Measurements from ENCODE around the gene DGKI. TPM values are rescaled to one million over a fixed set of nuclear protein-coding genes. Genes with fewer than 3 reads are reported as not detected.

Gene DGKI
- total and polyA plus RNA-seq, 10 donors: 0.03 to 1.0 (median 0.45) TPM

- intact Hi-C loops (cut with DNase I; ENCODE audit: low total_unique reads): no loop called here
- H3K4me1 ChIP-seq: no peaks in the 10 kb centered on the region
- H3K36me3 ChIP-seq: no peaks in the 10 kb centered on the region
- H3K27ac ChIP-seq: no peak overlapping the region
- peaks cover 0 to 6% (median 0%) of the 10 kb centered on the region in 7 donors for H3K27me3 ChIP-seq (replicated peaks in 1 of 7)
- no peak overlapping the region for H3K4me3 ChIP-seq
- TF ChIP-seq CTCF (IDR thresholded peaks at IDR 0.05 in 8 of 11, conservative IDR thresholded peaks at IDR 0.05 in 3 of 11) (no peak), POLR2AphosphoS5 (IDR thresholded peaks at IDR 0.05) (no peak), POLR2A (IDR thresholded peaks at IDR 0.05) (no peak)
- 82 to 88% (median 86%) methylated on average over 3 of the region's 3 CpGs for WGBS, 5 donors
- no peaks in the 10 kb centered on the region for H3K9me3 ChIP-seq
- DNase-seq: no peak
These were observed 21.3 kb downstream of the DGKI start for GRCh38 chr7:137825489-137825888.

GRCh38 chr7:137820677-137821420, 25.9 kb downstream of the DGKI start:
- 45 to 58% (median 52%) methylated on average over 7 to 8 of the region's 8 CpGs for WGBS, 5 donors
- H3K4me3 ChIP-seq: no peak overlapping the region

GRCh38 chr7:137820156-137820555, 26.6 kb downstream of the DGKI start:
- Histone ChIP-seq H3K27me3 (replicated peaks in 1 of 7) (peaks cover 0 to 27% (median 0%) of the 10 kb centered on the region in 7 donors), H3K27ac (no peak overlapping the region), H3K4me3 (no peak overlapping the region), H3K9me3 (no peaks in the 10 kb centered on the region), H3K36me3 (no peaks in the 10 kb centered on the region), H3K4me1 (no peaks in the 10 kb centered on the region)
- DNase-seq: no peak
- TF ChIP-seq POLR2A (IDR thresholded peaks at IDR 0.05): no peak
- TF ChIP-seq POLR2AphosphoS5 (IDR thresholded peaks at IDR 0.05): no peak
- TF ChIP-seq CTCF (IDR thresholded peaks at IDR 0.05 in 8 of 11, conservative IDR thresholded peaks at IDR 0.05 in 3 of 11): no peak
- 77 to 89% (median 87%) methylated on average over 2 of the region's 2 CpGs for WGBS, 5 donors
- intact Hi-C loops (cut with DNase I; ENCODE audit: low total_unique reads): no loop called here

More at GRCh38 chr7:137820677-137821420, 25.9 kb downstream of the DGKI start:
- H3K27me3 ChIP-seq (replicated peaks in 1 of 7): peaks cover 0 to 27% (median 0%) of the 10 kb centered on the region in 7 donors
- H3K9me3 ChIP-seq: no peaks in the 10 kb centered on the region
- no peak for DNase-seq
- no peaks in the 10 kb centered on the region for H3K4me1 ChIP-seq
- H3K27ac ChIP-seq: no peak overlapping the region
- intact Hi-C loops (cut with DNase I; ENCODE audit: low total_unique reads): no loop called here
- TF ChIP-seq CTCF (IDR thresholded peaks at IDR 0.05 in 8 of 11, conservative IDR thresholded peaks at IDR 0.05 in 3 of 11): no peak
- no peak for TF ChIP-seq POLR2A (IDR thresholded peaks at IDR 0.05)
- H3K36me3 ChIP-seq: no peaks in the 10 kb centered on the region

- 70 to 93% (median 82%) methylated on average over 2 of the region's 2 CpGs for WGBS, 5 donors
- no peak for DNase-seq
- intact Hi-C loops (cut with DNase I; ENCODE audit: low total_unique reads): no loop called here
- Histone ChIP-seq H3K27me3 (replicated peaks in 1 of 7) (peaks cover 0 to 27% (median 0%) of the 10 kb centered on the region in 7 donors), H3K4me3 (no peak overlapping the region), H3K36me3 (no peaks in the 10 kb centered on the region), H3K9me3 (no peaks in the 10 kb centered on the region), H3K27ac (no peak overlapping the region), H3K4me1 (no peaks in the 10 kb centered on the region)
- no peak for TF ChIP-seq POLR2A (IDR thresholded peaks at IDR 0.05)
These were observed 28.7 kb downstream of the DGKI start for GRCh38 chr7:137818036-137818435.

All from spleen (tissue), 11 donors.